H54 (cell line): ENCODE measurements around the gene DAZ2.
"Not testable (repeated sequence)": the region's sequence is repeated elsewhere in the genome, so short reads cannot be mapped to it uniquely, and the experiment has no call there.

Experiments used
- DNase-seq: peaks from one replicate; pipeline ENCODE4 v3.0.0; 2011; ENCODE audit warnings: low spot score, mixed read lengths; ENCODE audit not compliant: insufficient read length
- FAIRE-seq: peaks from 3 replicates; lab custom pipeline; 2011; peaks lifted over from hg19 to GRCh38; lab: Jason Lieb, UNC

DAZ2 gene, protein sequence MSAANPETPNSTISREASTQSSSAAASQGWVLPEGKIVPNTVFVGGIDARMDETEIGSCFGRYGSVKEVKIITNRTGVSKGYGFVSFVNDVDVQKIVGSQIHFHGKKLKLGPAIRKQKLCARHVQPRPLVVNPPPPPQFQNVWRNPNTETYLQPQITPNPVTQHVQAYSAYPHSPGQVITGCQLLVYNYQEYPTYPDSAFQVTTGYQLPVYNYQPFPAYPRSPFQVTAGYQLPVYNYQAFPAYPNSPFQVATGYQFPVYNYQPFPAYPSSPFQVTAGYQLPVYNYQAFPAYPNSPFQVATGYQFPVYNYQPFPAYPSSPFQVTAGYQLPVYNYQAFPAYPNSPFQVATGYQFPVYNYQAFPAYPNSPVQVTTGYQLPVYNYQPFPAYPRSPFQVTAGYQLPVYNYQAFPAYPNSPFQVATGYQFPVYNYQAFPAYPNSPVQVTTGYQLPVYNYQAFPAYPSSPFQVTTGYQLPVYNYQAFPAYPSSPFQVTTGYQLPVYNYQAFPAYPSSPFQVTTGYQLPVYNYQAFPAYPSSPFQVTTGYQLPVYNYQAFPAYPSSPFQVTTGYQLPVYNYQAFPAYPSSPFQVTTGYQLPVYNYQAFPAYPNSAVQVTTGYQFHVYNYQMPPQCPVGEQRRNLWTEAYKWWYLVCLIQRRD

DNA sequence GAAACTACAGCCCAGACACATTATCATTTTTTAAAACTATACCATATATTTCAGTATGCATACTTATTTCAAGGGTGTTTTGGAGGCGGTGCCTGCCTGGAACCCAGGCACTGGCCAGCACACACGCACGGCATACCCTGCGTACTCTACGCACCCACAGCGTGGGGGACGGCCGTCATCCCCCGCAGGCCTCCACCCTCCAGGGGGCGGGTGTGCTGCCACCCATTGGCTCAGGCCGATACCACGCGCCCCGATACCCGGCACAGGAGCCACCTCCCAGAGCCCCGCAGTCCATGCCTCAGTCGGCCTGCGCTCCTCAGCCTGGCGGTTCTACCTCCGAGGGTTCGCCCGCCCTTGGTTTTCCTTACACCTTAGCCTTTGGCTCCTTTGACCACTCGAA is at the start of gene DAZ2:
TSS of gene DAZ2 (plus strand) at position 301 of the 400 bp plus-strand sequence. CDS start 208 bp downstream, outside the sequence.
- not testable (repeated sequence) for DNase-seq, FAIRE-seq

DNA sequence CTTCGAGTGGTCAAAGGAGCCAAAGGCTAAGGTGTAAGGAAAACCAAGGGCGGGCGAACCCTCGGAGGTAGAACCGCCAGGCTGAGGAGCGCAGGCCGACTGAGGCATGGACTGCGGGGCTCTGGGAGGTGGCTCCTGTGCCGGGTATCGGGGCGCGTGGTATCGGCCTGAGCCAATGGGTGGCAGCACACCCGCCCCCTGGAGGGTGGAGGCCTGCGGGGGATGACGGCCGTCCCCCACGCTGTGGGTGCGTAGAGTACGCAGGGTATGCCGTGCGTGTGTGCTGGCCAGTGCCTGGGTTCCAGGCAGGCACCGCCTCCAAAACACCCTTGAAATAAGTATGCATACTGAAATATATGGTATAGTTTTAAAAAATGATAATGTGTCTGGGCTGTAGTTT is 20.4 kb upstream of the DAZ2 start, which contains the start of gene DAZ1:
TSS of gene DAZ1 (minus strand) at position 101 of the 400 bp plus-strand sequence. CDS start 208 bp downstream, outside the sequence.
- not testable (repeated sequence) for DNase-seq, FAIRE-seq

DNA sequence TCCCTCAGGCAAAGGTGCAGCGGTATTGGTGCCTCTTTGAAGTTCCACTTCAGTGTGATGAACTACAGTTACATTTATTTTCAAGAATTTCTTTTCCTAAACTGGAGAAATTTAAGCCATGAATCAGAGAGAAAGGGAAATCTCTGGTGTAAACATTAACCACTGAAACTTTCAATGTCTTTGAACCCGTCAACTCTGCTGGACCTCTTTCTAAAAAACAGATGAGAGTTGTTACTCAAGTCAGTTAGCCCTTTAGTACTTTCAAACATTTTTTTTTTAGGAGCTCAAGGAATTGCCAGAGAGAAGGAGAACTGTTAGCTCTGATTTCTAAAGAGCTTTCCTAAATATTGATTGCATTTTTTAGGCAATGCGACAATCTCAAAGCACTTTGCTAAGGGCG is 11.9 kb upstream of the DAZ2 start:
- not testable (repeated sequence) for FAIRE-seq, DNase-seq

DNA sequence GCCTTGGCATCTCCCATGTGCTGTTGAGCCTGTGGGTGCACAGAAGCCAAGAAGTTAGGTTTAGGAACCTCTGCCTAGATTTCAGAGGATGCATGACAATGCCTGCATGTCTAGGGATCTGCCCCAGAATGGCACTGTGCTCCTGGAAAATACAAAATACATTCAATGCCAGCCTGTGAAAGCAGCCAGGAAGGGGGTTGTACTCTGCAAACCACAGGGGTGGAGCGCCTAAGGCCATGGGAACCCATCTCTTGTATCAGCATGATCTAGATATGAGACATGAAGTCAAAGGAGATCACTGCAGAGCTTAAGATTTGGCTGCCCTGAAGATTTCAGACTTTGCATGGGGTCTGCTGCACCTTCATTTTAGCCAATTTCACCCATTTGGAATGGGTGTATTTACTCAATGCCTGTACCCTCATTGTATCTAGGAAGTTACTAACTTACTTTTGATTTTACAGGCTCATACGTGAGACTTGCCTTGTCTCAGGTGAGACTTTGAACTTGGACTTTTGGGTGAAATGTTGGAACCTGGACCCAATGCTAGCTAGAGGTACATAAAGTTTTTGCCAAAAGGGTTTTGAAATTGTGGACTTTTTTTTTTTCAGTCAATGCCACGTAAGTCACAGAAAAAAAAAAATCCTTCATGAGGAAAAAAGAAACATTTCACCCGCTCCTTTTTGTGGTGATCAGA is 9.4 kb upstream of the DAZ2 start:
- FAIRE-seq, DNase-seq: not testable (repeated sequence)

DNA sequence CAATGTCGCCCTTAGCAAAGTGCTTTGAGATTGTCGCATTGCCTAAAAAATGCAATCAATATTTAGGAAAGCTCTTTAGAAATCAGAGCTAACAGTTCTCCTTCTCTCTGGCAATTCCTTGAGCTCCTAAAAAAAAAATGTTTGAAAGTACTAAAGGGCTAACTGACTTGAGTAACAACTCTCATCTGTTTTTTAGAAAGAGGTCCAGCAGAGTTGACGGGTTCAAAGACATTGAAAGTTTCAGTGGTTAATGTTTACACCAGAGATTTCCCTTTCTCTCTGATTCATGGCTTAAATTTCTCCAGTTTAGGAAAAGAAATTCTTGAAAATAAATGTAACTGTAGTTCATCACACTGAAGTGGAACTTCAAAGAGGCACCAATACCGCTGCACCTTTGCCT is 8.7 kb upstream of the DAZ2 start:
- DNase-seq, FAIRE-seq: not testable (repeated sequence)
